Panc1 (cell line): ENCODE results near the gene FAM53B. TPM values are rescaled to one million over a fixed set of nuclear protein-coding genes. Genes with fewer than 3 reads are reported as not detected.

Experiments used
- ATAC-seq: fragments of 200-7000 bp; cut with Tn5 transposase; 2 replicates; pipeline ENCODE4 v1.9.1; 2020; ENCODE audit warnings: mild to moderate bottlenecking, moderate library complexity
- BruUV-seq: library from RNA; stranded (reverse); fragments of 400-500 nt; replicated peaks from 2 replicates; lab custom pipeline; 2021; lab: Mats Ljungman, UMichigan
- CTCF ChIA-PET: fragments of 300-600 bp; sonication (Branson Sonifier 250); formaldehyde crosslinking; loops from one replicate; lab custom pipeline; 2022; ENCODE audit warnings: antibody characterized with exemption; lab: Charles Lee
- POLR2A ChIA-PET: fragments of 300-600 bp; sonication (Branson Sonifier 250); formaldehyde crosslinking; loops from one replicate; lab custom pipeline; 2022; ENCODE audit warnings: antibody characterized with exemption; lab: Charles Lee
- DNase-seq: peaks from one replicate; pipeline ENCODE4 v3.0.0-alpha.2; 2010; ENCODE audit warnings: low read depth, low spot score
- H3K27ac ChIP-seq: 2 replicates; pipeline ENCODE4 v1.5.1; 2011; ENCODE audit warnings: mild to moderate bottlenecking, low read length, inconsistent platforms
- H3K27me3 ChIP-seq: fragments of 200-500 bp; sonication (Bioruptor generic); 2 replicates; pipeline ENCODE4 v1.6.0; 2014; ENCODE audit warnings: low read length, inconsistent platforms; ENCODE audit not compliant: control insufficient read depth, insufficient read depth
- H3K36me3 ChIP-seq: fragments of 200-500 bp; sonication (Bioruptor generic); 2 replicates; pipeline ENCODE4 v1.5.1; 2014; ENCODE audit warnings: inconsistent platforms, mild to moderate bottlenecking, low read length, moderate library complexity; ENCODE audit not compliant: control insufficient read depth, insufficient read depth
- H3K4me1 ChIP-seq: 2 replicates; pipeline ENCODE4 v1.5.1; 2011; ENCODE audit warnings: inconsistent platforms, mild to moderate bottlenecking, low read length, moderate library complexity; ENCODE audit not compliant: control insufficient read depth, insufficient read depth
- H3K4me3 ChIP-seq, 2 experiments: 2 replicates each; pipeline ENCODE4 v1.5.1; 2011 to 2012; ENCODE audit warnings: low read depth in 2 of 2, low read length in 2 of 2, mild to moderate bottlenecking in 2 of 2, inconsistent platforms in 1 of 2, moderate library complexity in 1 of 2
- H3K9me3 ChIP-seq: fragments of 200-500 bp; sonication (Bioruptor generic); 2 replicates; pipeline ENCODE4 v1.5.1; 2014; ENCODE audit warnings: low read depth, mild to moderate bottlenecking, inconsistent platforms, low read length, moderate library complexity; ENCODE audit not compliant: control insufficient read depth, insufficient read depth
- CTCF ChIP-seq: fragments of 450-650 bp; IDR thresholded peaks from 2 replicates; pipeline ENCODE4 v1.5.1; 2017; ENCODE audit warnings: mild to moderate bottlenecking
- POLR2AphosphoS5 ChIP-seq: IDR thresholded peaks from 2 replicates; pipeline ENCODE4 v1.6.1; 2012; ENCODE audit warnings: mild to moderate bottlenecking, low read depth, low read length, moderate library complexity
- REST ChIP-seq, 2 experiments: IDR thresholded peaks; 2 replicates each; pipeline ENCODE4 v1.6.1; 2011 to 2012; ENCODE audit warnings: low read depth in 2 of 2, control low read depth in 1 of 2, low read length in 1 of 2, mild to moderate bottlenecking in 1 of 2, moderate library complexity in 1 of 2; ENCODE audit not compliant: insufficient read depth in 1 of 2
- SIN3A ChIP-seq: IDR thresholded peaks from 2 replicates; pipeline ENCODE4 v1.6.1; 2012; ENCODE audit warnings: low read depth, mild to moderate bottlenecking, low read length, moderate library complexity, borderline replicate concordance; ENCODE audit not compliant: insufficient read depth
- TCF7L2 ChIP-seq: IDR thresholded peaks from 2 replicates; pipeline ENCODE4 v1.6.1; 2011; ENCODE audit warnings: mild to moderate bottlenecking, low read depth, low read length, inconsistent platforms
- in situ Hi-C: cut with HindIII; loops from 2 replicates; pipeline ENCODE4 v1.10.0; 2016; ENCODE audit warnings: low sequenced_read_pairs, low pct_unique_long_range_greater_than_20kb
- intact Hi-C: fragments of 100-400 bp; cut with micrococcal nuclease; formaldehyde crosslinking; loops from one replicate; pipeline ENCODE4 v1.10.0; 2022; ENCODE audit not compliant: unreplicated experiment
- total RNA-seq: library from RNA; stranded (reverse); gene quantifications from one replicate; pipeline ENCODE4 v1.2.1, GENCODE V29; 2021; ENCODE audit not compliant: unreplicated experiment

FAM53B gene
- total RNA-seq, 1 experiment from 2014 or later, result 42.5 TPM

- intact Hi-C loops (no loop called here), in situ Hi-C loops (no loop called here)
- H3K27me3 ChIP-seq, result no peaks in the 10 kb centered on the region
- CTCF ChIA-PET, result no interaction called here
- POLR2A ChIA-PET, result no interaction called here
- no peak overlapping the region for H3K4me3 ChIP-seq
- TF ChIP-seq REST (IDR thresholded peaks at IDR 0.05; ENCODE audit: insufficient read depth in 1 of 2, low read depth in 2 of 2, low read length in 1 of 2) (no peak), CTCF (no peak), TCF7L2 (no peak), SIN3A (no peak), POLR2AphosphoS5 (no peak)
- no peak overlapping the region for H3K27ac ChIP-seq
- H3K36me3 ChIP-seq, result no peaks in the 10 kb centered on the region
- no peak for DNase-seq
- no peaks in the 10 kb centered on the region for H3K9me3 ChIP-seq
- no TSS peak for BruUV-seq
- no peak for ATAC-seq
- H3K4me1 ChIP-seq, result no peaks in the 10 kb centered on the region
These were observed 166.5 kb downstream of the FAM53B start for GRCh38 chr10:124577651-124578050.

- no peak for DNase-seq
- H3K36me3 ChIP-seq, result no peaks in the 10 kb centered on the region
- CTCF ChIA-PET, result no interaction called here
- TF ChIP-seq REST (IDR thresholded peaks at IDR 0.05; ENCODE audit: insufficient read depth in 1 of 2, low read depth in 2 of 2, low read length in 1 of 2) (no peak), CTCF (no peak), TCF7L2 (no peak), POLR2AphosphoS5 (no peak), SIN3A (no peak)
- H3K4me1 ChIP-seq, result no peaks in the 10 kb centered on the region
- no peak overlapping the region for H3K4me3 ChIP-seq
- BruUV-seq, result no TSS peak
- intact Hi-C loops (no loop called here), in situ Hi-C loops (no loop called here)
- POLR2A ChIA-PET, result no interaction called here
- H3K9me3 ChIP-seq, result no peaks in the 10 kb centered on the region
- ATAC-seq, result no peak
- H3K27ac ChIP-seq, result no peak overlapping the region
- no peaks in the 10 kb centered on the region for H3K27me3 ChIP-seq
These were observed 167.4 kb downstream of the FAM53B start for GRCh38 chr10:124576526-124577420.
